Upper lobe of left lung (tissue), 4 donors: ENCODE data around the gene RMI1.
A peak's percentile ranks its signal among the peaks of the same experiment; 100 is the strongest.

ENCODE experiments used
- CTCF ChIP-seq, 6 experiments: fragments of 450-650 bp in 4 of 6; fragments of 200-600 bp in 2 of 6; sonication (generic) in 2 of 6; IDR thresholded peaks; one replicate each; pipeline ENCODE4 v1.5.1; 2016 to 2019; ENCODE audit warnings: antibody characterized with exemption in 6 of 6
- EP300 ChIP-seq, 4 donors: sonication (generic); formaldehyde crosslinking; IDR thresholded peaks; one replicate each; pipeline ENCODE4 v1.5.1; 2017; ENCODE audit warnings: antibody characterized with exemption in 4 of 4, control low read depth in 2 of 4

GRCh38 chr9:83980395-83981125 is at the start of gene RMI1:
- TF ChIP-seq CTCF (IDR thresholded peaks at IDR 0.05), result peak in 4 of 6 experiments; percentile 15 to 34 (median 26)
- peak in 1 of 4 donors; percentile 60 for TF ChIP-seq EP300 (IDR thresholded peaks at IDR 0.05)
